GM21576 (cell line): ENCODE data around the gene TUBA4B.
"Not testable (repeated sequence)": the region's sequence is repeated elsewhere in the genome, so short reads cannot be mapped to it uniquely, and the experiment has no call there.

ENCODE experiments used
- ATAC-seq: cut with Tn5 transposase; IDR thresholded peaks from one replicate; pipeline ENCODE4 v1.9.1; 2021; ENCODE audit warnings: mild to moderate bottlenecking, moderate library complexity; ENCODE audit not compliant: unreplicated experiment

Gene TUBA4B

GRCh38 chr2:219273937-219274336 lies 20.9 kb downstream of the TUBA4B start:
- no peak for ATAC-seq

GRCh38 chr2:219274361-219274921 lies 21.4 kb downstream of the TUBA4B start:
- ATAC-seq = no peak

DNA sequence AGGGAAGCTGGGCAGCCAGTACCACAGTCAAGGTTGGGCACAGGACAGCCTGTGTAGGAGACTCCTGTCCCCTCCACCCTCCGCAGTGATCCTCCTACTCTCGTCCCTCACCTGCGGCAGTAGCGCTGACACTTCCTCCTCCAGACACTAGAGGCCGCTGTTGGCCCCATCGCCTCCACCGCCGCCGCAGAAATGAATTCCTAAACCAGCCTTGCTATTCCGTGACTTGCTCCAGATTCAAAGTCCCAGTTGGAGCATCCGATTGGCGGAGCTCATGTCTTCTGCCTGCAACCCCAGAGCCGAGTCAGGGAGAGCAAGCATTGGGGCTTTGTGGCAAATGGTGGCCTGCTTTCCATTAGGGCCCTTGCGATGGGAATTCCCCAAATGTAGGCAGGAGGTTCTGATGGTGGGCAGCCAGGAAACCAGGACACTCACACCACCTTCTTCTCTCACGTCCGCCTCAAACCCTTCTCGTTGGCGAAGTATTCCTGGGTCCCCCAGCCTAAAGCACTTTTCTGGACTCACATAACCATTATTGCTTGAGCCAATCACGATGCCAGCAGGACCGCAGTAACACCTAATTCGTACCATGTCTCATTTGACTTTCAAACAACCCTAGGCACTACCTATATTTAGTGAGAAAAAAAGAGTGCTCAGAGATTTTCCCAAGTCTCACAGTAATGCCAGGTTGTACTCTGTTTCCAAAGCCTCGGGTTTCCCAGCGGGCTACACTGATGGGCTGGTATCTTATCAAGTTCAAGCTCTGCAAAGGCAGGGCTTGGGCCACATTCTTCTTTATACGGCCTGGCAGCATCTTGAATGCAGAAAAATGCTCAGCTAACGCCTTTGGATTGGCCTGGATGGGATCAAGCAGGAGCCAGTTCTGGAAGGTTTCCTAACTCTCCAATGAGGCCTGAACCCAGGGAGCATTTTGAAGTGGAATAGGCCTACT lies 24.9 kb downstream of the TUBA4B start:
- ATAC-seq = peak; percentile 27

DNA sequence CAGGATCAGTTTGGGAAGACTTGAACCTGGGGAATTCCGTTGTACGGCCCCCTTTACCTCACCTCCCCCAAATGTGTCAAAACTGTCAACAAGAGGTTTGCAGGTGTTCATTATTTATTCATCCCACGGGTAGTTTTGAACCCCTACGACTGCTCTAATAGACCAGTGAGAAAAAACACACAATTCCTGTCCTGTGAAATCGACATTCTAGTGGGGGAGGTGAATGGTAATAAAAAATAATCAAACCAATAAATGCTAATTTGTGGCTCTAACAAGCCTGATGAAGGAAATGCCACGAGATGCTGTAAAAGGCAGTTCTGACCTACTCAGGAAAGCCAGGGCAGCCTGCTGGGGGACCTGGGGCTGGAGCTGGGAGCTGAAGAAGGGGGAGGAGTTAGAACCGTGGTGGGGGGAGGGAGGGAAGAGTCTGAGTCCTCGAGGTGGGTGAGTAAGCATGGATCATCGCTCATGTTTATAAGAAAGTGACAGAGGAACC lies 25.7 kb downstream of the TUBA4B start:
- ATAC-seq = no peak

GRCh38 chr2:219279151-219279915 lies 26.3 kb downstream of the TUBA4B start, which contains the start of gene DNAJB2:
DNAJB2 (plus strand) TSS chr2:219279366; CDS start chr2:219279834, 468 bp downstream.
- peak; percentile 79 for ATAC-seq

GRCh38 chr2:219279916-219280516 lies 27.0 kb downstream of the TUBA4B start:
- ATAC-seq = no peak

DNA sequence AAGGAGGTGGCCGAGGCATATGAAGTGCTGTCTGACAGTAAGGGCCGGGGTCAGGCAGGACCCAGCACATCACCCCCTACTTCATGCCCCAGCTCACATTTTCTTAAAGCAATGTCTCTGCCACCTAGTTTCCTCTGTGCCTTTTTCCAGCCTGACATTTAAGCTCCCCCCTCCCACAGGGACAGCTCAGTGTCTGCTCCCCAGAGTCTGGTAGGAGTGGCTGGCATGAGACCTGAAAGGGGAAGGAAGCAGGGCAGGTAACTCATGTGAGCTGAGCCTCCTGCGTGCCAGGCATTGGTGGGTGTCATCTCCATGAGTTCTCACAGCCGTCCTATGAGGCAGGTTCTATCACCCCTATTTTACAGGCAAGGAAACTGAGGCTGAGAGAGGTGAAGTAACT lies 27.6 kb downstream of the TUBA4B start:
- ATAC-seq = no peak

DNA sequence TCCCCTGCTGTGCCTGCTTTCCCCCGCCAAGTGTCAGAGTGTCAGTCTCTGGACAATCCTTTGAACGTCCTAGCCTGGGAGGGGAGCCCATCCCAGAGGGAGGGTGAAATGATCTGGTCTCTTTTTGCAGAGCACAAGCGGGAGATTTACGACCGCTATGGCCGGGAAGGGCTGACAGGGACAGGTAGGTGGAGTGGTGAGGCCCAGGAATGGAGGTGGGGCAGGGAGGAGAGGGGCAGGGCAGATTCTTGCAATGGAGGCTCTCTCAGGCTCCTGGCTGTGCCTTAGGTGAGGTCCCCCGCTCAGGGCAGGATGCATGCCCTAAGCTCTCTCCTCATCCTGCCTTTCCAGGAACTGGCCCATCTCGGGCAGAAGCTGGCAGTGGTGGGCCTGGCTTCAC lies 28.5 kb downstream of the TUBA4B start:
- ATAC-seq = no peak

DNA sequence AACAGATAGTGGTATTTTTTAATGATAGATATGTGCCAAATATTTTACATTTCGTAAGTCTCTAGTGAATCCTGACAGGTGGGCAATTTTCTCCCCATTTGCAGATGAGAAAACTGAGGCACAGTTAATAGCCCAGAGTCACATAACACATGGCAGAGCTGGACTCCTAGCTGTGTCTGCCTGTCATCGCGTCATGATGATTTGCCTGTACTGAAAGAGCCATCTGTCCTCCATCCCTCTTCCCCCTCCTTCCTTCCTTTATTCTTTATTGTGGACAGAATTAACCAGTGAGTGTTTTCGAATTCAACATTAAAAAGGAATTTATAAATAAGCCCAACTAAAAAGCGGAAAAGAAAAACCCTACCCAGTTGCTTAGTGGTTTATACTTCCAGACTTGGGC lies 29.3 kb downstream of the TUBA4B start:
- no peak for ATAC-seq

DNA sequence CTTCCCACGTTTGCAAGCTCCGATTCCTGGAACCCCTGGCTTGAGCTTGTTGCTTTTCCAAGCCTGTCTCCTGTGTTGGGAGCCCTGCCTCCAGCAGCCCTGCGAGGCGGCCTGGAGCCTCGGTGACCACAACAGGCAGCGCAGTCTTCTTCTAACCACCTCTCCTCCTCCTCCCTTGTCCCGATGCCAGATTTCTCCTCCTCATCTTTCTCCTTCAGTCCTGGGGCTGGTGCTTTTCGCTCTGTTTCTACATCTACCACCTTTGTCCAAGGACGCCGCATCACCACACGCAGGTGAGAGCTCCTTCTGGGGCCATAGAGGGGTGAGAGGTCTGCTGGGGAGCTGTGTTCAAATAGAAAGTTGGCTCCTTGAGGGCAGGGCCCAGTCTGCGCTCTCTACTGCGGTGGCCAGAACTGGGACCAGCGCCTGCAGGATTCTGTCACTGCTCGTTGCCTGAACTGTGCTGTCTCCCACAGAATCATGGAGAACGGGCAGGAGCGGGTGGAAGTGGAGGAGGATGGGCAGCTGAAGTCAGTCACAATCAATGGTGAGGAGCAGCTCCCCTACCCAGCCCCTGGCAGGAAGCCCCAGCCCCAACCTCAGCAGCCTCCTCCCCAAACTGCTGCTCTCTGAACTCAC lies 30.0 kb downstream of the TUBA4B start:
- no peak for ATAC-seq

DNA sequence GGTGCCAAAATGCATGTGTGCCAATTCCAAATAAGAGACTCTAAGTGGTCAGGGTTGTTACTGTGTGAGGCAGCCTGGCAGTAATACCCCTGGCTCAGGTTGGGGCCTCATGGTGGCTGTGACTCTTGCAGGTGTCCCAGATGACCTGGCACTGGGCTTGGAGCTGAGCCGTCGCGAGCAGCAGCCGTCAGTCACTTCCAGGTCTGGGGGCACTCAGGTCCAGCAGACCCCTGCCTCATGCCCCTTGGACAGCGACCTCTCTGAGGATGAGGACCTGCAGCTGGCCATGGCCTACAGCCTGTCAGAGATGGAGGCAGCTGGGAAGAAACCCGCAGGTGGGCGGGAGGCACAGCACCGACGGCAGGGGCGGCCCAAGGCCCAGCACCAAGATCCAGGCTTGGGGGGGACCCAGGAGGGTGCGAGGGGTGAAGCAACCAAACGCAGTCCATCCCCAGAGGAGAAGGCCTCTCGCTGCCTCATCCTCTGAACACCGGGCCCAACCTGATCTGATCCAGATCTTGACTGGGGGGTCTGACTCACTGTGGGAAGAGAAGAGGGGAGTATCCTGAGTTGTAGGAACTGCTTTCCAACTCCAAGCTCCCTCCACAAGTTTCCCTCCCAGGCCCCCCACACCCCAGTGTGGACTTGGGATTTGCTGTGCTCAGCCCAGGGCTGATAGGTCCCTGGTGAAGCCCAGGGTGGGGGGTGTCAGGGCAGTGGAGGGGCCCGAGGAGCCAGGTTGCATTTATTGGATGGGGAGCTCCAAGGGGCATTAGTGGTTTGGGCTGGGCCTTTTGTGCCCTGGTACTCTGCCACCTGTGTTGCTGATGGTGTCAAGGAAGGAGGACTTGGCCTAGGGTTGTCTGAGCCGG lies 31.7 kb downstream of the TUBA4B start:
- no peak for ATAC-seq

GRCh38 chr2:219285373-219285735 lies 32.3 kb downstream of the TUBA4B start:
- no peak for ATAC-seq

GRCh38 chr2:219285894-219286425 lies 32.9 kb downstream of the TUBA4B start:
- no peak for ATAC-seq

- ATAC-seq = no peak
Observed at GRCh38 chr2:219286436-219287115, 33.5 kb downstream of the TUBA4B start.

DNA sequence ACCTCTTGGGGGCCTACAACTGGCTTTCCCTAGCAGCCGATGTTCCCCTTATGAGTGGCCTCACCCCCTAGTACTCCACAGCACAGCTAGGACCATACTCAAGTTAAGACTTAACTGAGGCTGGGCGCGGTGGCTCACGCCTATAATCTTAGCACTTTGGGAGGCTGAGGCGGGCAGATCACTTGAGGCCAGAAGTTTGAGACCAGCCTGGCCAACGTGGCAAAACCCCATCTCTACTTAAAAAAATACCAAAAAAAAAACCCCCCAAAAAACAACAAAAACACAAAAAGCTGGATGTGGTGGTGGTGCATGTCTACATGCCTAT lies 34.0 kb downstream of the TUBA4B start:
- ATAC-seq = not testable (repeated sequence)

- no peak for ATAC-seq
Observed at GRCh38 chr2:219287580-219288265, 34.7 kb downstream of the TUBA4B start.

DNA sequence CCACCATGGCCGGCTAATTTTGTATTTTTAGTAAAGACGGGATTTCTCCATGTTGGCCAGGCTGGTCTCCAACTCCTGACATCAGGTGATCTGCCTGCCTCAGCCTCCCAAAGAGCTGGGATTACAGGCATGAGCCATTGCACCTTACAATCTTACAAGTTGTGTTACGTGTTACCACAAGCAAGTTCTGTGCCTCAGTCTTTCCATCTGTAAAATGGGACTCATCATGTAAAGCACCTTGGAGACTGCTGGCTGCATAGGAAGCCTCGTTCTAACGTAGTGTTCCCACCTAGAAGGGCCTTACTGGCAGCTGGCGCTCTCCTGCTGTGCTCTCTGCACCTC lies 36.1 kb downstream of the TUBA4B start:
- no peak for ATAC-seq
